Measurements from ENCODE around the gene NCBP1.
A peak's percentile ranks its signal among the peaks of the same experiment; 100 is the strongest.
"Not testable (repeated sequence)": the region's sequence is repeated elsewhere in the genome, so short reads cannot be mapped to it uniquely, and the experiment has no call there.

The NCBP1 gene

GRCh38 chr9:97632985-97633858, at the start of gene NCBP1, which contains the start of gene TSTD2:
Gene NCBP1, plus strand, starts transcription at chr9:97633821. Its CDS starts 61 bp downstream, at chr9:97633882.
Gene TSTD2, minus strand, starts transcription at chr9:97633368. Its CDS starts 5,806 bp downstream, at chr9:97627562.
- peaks cover 71% of the 10 kb centered on the region for H3K79me2 ChIP-seq (ENCODE audit: insufficient read depth, low read depth)
- H3K4me2 ChIP-seq: peak within 1 kb of the TSS; percentile 98
- peak within 1 kb of the TSS; percentile 93 for H3K27ac ChIP-seq
- no peaks in the 10 kb centered on the region for H3K27me3 ChIP-seq (ENCODE audit: insufficient read depth, low read depth)
- peak within 1 kb of the TSS; percentile 74 for H2AFZ ChIP-seq (ENCODE audit: low read depth)
- H4K20me1 ChIP-seq (ENCODE audit: insufficient read depth): 0 out of 2 replicates have a peak, but pooled peaks cover 10% of the 10 kb centered on the region
- no peaks in the 10 kb centered on the region for H3K36me3 ChIP-seq (ENCODE audit: insufficient read depth)
- TF ChIP-seq CTCF (conservative IDR thresholded peaks at IDR 0.05; ENCODE audit: low read depth, low read length): no peak
- peak within 1 kb of the TSS; percentile 34 for H3K4me3 ChIP-seq (IDR thresholded peaks at IDR 0.05; ENCODE audit: insufficient read depth, low read depth, low read length)
- peak within 1 kb of the TSS; percentile 90 for H3K9ac ChIP-seq
- H3K4me1 ChIP-seq (ENCODE audit: low read depth, poor library complexity, severe bottlenecking): peaks cover 46% of the 10 kb centered on the region

GRCh38 chr9:97584778-97585177, 48.8 kb upstream of the NCBP1 start:
- not testable (repeated sequence) for H3K27ac ChIP-seq, H3K9ac ChIP-seq

GRCh38 chr9:97586909-97587308, 46.7 kb upstream of the NCBP1 start:
- not testable (repeated sequence) for H3K27me3 ChIP-seq (ENCODE audit: insufficient read depth, low read depth); H3K4me1 ChIP-seq (ENCODE audit: low read depth, poor library complexity, severe bottlenecking); H3K27ac ChIP-seq; H3K79me2 ChIP-seq (ENCODE audit: insufficient read depth, low read depth); H3K4me2 ChIP-seq; H3K36me3 ChIP-seq (ENCODE audit: insufficient read depth); H3K9ac ChIP-seq; H2AFZ ChIP-seq (ENCODE audit: low read depth); H4K20me1 ChIP-seq (ENCODE audit: insufficient read depth); H3K4me3 ChIP-seq (IDR thresholded peaks at IDR 0.05; ENCODE audit: insufficient read depth, low read depth, low read length)

More at GRCh38 chr9:97584778-97585177, 48.8 kb upstream of the NCBP1 start:
- not testable (repeated sequence) for H2AFZ ChIP-seq (ENCODE audit: low read depth); H3K27me3 ChIP-seq (ENCODE audit: insufficient read depth, low read depth); H3K36me3 ChIP-seq (ENCODE audit: insufficient read depth); H3K79me2 ChIP-seq (ENCODE audit: insufficient read depth, low read depth); H3K4me2 ChIP-seq; H3K4me1 ChIP-seq (ENCODE audit: low read depth, poor library complexity, severe bottlenecking); H4K20me1 ChIP-seq (ENCODE audit: insufficient read depth); H3K4me3 ChIP-seq (IDR thresholded peaks at IDR 0.05; ENCODE audit: insufficient read depth, low read depth, low read length)

- Histone ChIP-seq H3K36me3 (ENCODE audit: insufficient read depth) (no peaks in the 10 kb centered on the region), H3K27me3 (ENCODE audit: insufficient read depth, low read depth) (no peaks in the 10 kb centered on the region), H3K4me3 (IDR thresholded peaks at IDR 0.05; ENCODE audit: insufficient read depth, low read depth, low read length) (no peak overlapping the region), H3K79me2 (ENCODE audit: insufficient read depth, low read depth) (no peaks in the 10 kb centered on the region), H3K9ac (no peak overlapping the region), H2AFZ (ENCODE audit: low read depth) (no peak overlapping the region), H4K20me1 (ENCODE audit: insufficient read depth) (no peaks in the 10 kb centered on the region), H3K27ac (no peak overlapping the region), H3K4me2 (no peak overlapping the region), H3K4me1 (ENCODE audit: low read depth, poor library complexity, severe bottlenecking) (no peaks in the 10 kb centered on the region)
- no peak for TF ChIP-seq CTCF (conservative IDR thresholded peaks at IDR 0.05; ENCODE audit: low read depth, low read length)
Observed at GRCh38 chr9:97591535-97591934, 42.1 kb upstream of the NCBP1 start.

- H3K27ac ChIP-seq: no peak overlapping the region
- no peak overlapping the region for H2AFZ ChIP-seq (ENCODE audit: low read depth)
- TF ChIP-seq CTCF (conservative IDR thresholded peaks at IDR 0.05; ENCODE audit: low read depth, low read length): no peak
- no peak overlapping the region for H3K9ac ChIP-seq
- H3K4me3 ChIP-seq (IDR thresholded peaks at IDR 0.05; ENCODE audit: insufficient read depth, low read depth, low read length): no peak overlapping the region
- H3K36me3 ChIP-seq (ENCODE audit: insufficient read depth): no peaks in the 10 kb centered on the region
- H3K4me2 ChIP-seq: no peak overlapping the region
- no peaks in the 10 kb centered on the region for H3K79me2 ChIP-seq (ENCODE audit: insufficient read depth, low read depth)
- H4K20me1 ChIP-seq (ENCODE audit: insufficient read depth): no peaks in the 10 kb centered on the region
- H3K27me3 ChIP-seq (ENCODE audit: insufficient read depth, low read depth): no peaks in the 10 kb centered on the region
- no peaks in the 10 kb centered on the region for H3K4me1 ChIP-seq (ENCODE audit: low read depth, poor library complexity, severe bottlenecking)
Observed at GRCh38 chr9:97592126-97592525, 41.5 kb upstream of the NCBP1 start.

Data from KMS-11 (cell line).